HFFc6 (cell line): ENCODE data around the gene SLC35A3. TPM values are rescaled to one million over a fixed set of nuclear protein-coding genes. Genes with fewer than 3 reads are reported as not detected.
"Not testable (repeated sequence)": the region's sequence is repeated elsewhere in the genome, so short reads cannot be mapped to it uniquely, and the experiment has no call there.

Source experiments
- DNase-seq: peaks from one replicate; pipeline ENCODE4 v3.0.0-alpha.2; 2018
- H3K27ac Mint-ChIP-seq: 2 replicates; pipeline ENCODE4 v1.8.0; 2020; ENCODE audit warnings: mild to moderate bottlenecking, mixed read lengths
- H3K27me3 Mint-ChIP-seq: 2 replicates; pipeline ENCODE4 v1.8.0; 2021; ENCODE audit warnings: mild to moderate bottlenecking, moderate library complexity, mixed read lengths; ENCODE audit not compliant: insufficient read depth
- H3K36me3 Mint-ChIP-seq: 2 replicates; pipeline ENCODE4 v1.8.0; 2021; ENCODE audit warnings: low read depth, mixed read lengths
- H3K4me1 Mint-ChIP-seq: 2 replicates; pipeline ENCODE4 v1.8.0; 2020; ENCODE audit warnings: low read depth, mixed read lengths
- H3K4me3 Mint-ChIP-seq: 2 replicates; pipeline ENCODE4 v1.8.0; 2020; ENCODE audit warnings: mild to moderate bottlenecking, moderate library complexity, mixed read lengths
- H3K9me3 Mint-ChIP-seq: 2 replicates; pipeline ENCODE4 v1.8.0; 2020; ENCODE audit warnings: mild to moderate bottlenecking, mixed read lengths
- total RNA-seq, 6 experiments: library from RNA; stranded (reverse); fragmentation: NEBNext Ultra II Directional; extraction: Animal tissue kit (Norgen Biotek cat#: 25700); gene quantifications; 2 replicates in 1 of 6; 3 replicates in 5 of 6; pipeline ENCODE4 v1.2.3, GENCODE V29; 2021
- TF ChIP-seq, protein P1 (sequence below): fragments of 200-600 bp; sonication (generic); IDR thresholded peaks from 2 replicates; pipeline ENCODE4 v1.5.0; 2021; ENCODE audit warnings: antibody characterized with exemption, mild to moderate bottlenecking

Gene SLC35A3
- total RNA-seq, 6 experiments from 2014 or later, result 16.4 to 30.8 (median 25.2) TPM

GRCh38 chr1:99964806-99965205, 5.0 kb upstream of the SLC35A3 start:
- Mint-ChIP-seq H3K27ac (no peak overlapping the region), H3K4me1 (peaks cover 29% of the 10 kb centered on the region), H3K9me3 (no peaks in the 10 kb centered on the region)

GRCh38 chr1:99965646-99966375, 4.0 kb upstream of the SLC35A3 start:
- TF ChIP-seq, protein P1, sequence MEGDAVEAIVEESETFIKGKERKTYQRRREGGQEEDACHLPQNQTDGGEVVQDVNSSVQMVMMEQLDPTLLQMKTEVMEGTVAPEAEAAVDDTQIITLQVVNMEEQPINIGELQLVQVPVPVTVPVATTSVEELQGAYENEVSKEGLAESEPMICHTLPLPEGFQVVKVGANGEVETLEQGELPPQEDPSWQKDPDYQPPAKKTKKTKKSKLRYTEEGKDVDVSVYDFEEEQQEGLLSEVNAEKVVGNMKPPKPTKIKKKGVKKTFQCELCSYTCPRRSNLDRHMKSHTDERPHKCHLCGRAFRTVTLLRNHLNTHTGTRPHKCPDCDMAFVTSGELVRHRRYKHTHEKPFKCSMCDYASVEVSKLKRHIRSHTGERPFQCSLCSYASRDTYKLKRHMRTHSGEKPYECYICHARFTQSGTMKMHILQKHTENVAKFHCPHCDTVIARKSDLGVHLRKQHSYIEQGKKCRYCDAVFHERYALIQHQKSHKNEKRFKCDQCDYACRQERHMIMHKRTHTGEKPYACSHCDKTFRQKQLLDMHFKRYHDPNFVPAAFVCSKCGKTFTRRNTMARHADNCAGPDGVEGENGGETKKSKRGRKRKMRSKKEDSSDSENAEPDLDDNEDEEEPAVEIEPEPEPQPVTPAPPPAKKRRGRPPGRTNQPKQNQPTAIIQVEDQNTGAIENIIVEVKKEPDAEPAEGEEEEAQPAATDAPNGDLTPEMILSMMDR, result no peak
- H3K36me3 Mint-ChIP-seq, result no peaks in the 10 kb centered on the region
- H3K4me3 Mint-ChIP-seq, result no peak overlapping the region
- no peaks in the 10 kb centered on the region for H3K27me3 Mint-ChIP-seq
- H3K9me3 Mint-ChIP-seq, result no peaks in the 10 kb centered on the region
- DNase-seq, result no peak
- H3K27ac Mint-ChIP-seq, result no peak overlapping the region
- peaks cover 34% of the 10 kb centered on the region for H3K4me1 Mint-ChIP-seq

More at GRCh38 chr1:99964806-99965205, 5.0 kb upstream of the SLC35A3 start:
- H3K4me3 Mint-ChIP-seq, result no peak overlapping the region
- TF ChIP-seq, protein P1, result no peak
- H3K36me3 Mint-ChIP-seq, result no peaks in the 10 kb centered on the region
- DNase-seq, result no peak
- H3K27me3 Mint-ChIP-seq, result no peaks in the 10 kb centered on the region

DNA sequence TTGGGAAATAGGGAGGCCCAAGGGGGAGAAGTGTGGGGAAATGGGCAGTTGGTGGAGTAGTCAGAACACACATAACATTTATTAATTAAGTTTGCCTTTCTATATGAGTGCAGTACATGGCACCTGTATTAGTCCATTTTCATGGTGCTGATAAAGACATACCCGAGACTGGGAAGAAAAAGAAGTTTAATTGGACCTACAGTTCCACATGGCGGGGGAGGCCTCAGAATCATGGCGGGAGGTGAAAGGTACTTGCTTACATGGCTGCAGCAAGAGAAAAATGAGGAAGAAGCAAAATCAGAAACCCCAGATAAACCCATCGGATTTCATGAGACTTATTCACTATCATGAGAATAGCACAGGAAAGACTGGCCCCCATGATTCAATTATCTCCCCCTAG, 1.6 kb upstream of the SLC35A3 start:
- Mint-ChIP-seq H3K9me3 (no peaks in the 10 kb centered on the region), H3K4me3 (peak overlapping the region; percentile 15; the same call in 1 of the 2 replicates), H3K27ac (no peak overlapping the region), H3K4me1 (peaks cover 47% of the 10 kb centered on the region), H3K27me3 (no peaks in the 10 kb centered on the region), H3K36me3 (no peaks in the 10 kb centered on the region)
- DNase-seq, result no peak
- TF ChIP-seq, protein P1, result no peak

DNA sequence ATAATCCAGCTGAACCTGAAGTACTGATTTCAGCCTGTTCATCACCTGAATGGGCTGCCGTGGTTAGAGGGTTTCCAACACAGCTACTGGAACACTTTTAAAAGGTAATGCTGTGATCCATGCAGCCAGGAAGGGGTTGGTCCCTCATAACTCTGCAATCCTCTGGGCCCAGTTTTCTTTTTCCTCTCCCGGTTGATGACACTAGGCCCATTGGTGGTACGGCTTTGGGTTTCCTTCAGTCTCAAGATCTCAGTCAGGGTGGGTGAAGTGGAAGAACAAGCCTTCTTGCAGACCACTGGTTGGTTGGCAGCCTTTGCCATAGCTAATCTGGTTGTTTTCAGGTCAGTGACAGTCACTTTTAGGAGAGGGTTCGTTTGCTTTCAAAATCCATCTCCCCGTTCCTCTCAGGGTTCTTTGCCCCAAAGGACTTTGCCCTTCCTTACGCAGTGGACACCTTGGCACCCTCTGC, 502 bp upstream of the SLC35A3 start:
- H3K27ac Mint-ChIP-seq, result peak overlapping the region; percentile 83
- peak overlapping the region; percentile 98 for H3K4me3 Mint-ChIP-seq
- H3K4me1 Mint-ChIP-seq, result peaks cover 37% of the 10 kb centered on the region
- H3K36me3 Mint-ChIP-seq, result no peaks in the 10 kb centered on the region
- H3K9me3 Mint-ChIP-seq, result no peaks in the 10 kb centered on the region
- TF ChIP-seq, protein P1, result no peak
- DNase-seq, result no peak
- no peaks in the 10 kb centered on the region for H3K27me3 Mint-ChIP-seq

GRCh38 chr1:99970713-99971255, 988 bp downstream of the SLC35A3 start:
- peak overlapping the region; percentile 98 for H3K4me3 Mint-ChIP-seq
- H3K36me3 Mint-ChIP-seq, result peaks cover 5% of the 10 kb centered on the region
- no peak for DNase-seq
- TF ChIP-seq, protein P1, result no peak
- H3K27me3 Mint-ChIP-seq, result no peaks in the 10 kb centered on the region
- no peaks in the 10 kb centered on the region for H3K9me3 Mint-ChIP-seq
- H3K27ac Mint-ChIP-seq, result peak overlapping the region; percentile 92
- peaks cover 37% of the 10 kb centered on the region for H3K4me1 Mint-ChIP-seq

- peaks cover 37% of the 10 kb centered on the region for H3K4me1 Mint-ChIP-seq
- H3K27ac Mint-ChIP-seq, result peak overlapping the region; percentile 79
- H3K4me3 Mint-ChIP-seq, result peak overlapping the region; percentile 57
- not testable (repeated sequence) for H3K27me3 Mint-ChIP-seq, H3K9me3 Mint-ChIP-seq, H3K36me3 Mint-ChIP-seq
- DNase-seq, result peak; percentile 46
These were observed 2.3 kb downstream of the SLC35A3 start for GRCh38 chr1:99972066-99972465.
